Caco-2 (cell line): ENCODE measurements around the gene TDRD9. TPM values are rescaled to one million over a fixed set of nuclear protein-coding genes. Genes with fewer than 3 reads are reported as not detected.

Source experiments
- BruUV-seq: library from RNA; stranded (reverse); fragments of 400-500 nt; replicated peaks from 2 replicates; lab custom pipeline; 2021; lab: Mats Ljungman, UMichigan
- CTCF ChIA-PET: fragments of 300-600 bp; sonication (Branson Sonifier 250); formaldehyde crosslinking; loops from one replicate; lab custom pipeline; 2022; ENCODE audit warnings: antibody characterized with exemption; lab: Charles Lee
- POLR2A ChIA-PET: fragments of 300-600 bp; sonication (Branson Sonifier 250); formaldehyde crosslinking; loops from one replicate; lab custom pipeline; 2022; ENCODE audit warnings: antibody characterized with exemption; lab: Charles Lee
- DNase-seq, 2 experiments: peaks; one replicate each; pipeline versions ENCODE4 v3.0.0 to v3.0.0-alpha.2; 2020 to 2022
- H3K27me3 ChIP-seq: replicated peaks from 2 replicates; pipeline ENCODE4 v1.6.0; 2011; ENCODE audit warnings: low read length; ENCODE audit not compliant: control insufficient read depth, insufficient read depth
- H3K36me3 ChIP-seq: 2 replicates; pipeline ENCODE4 v1.5.1; 2011; ENCODE audit warnings: low read length; ENCODE audit not compliant: control insufficient read depth, insufficient read depth
- H3K4me1 ChIP-seq: fragments of 250-450 bp; sonication (Bioruptor Pico); 2 replicates; pipeline ENCODE4 v1.5.1; 2020; ENCODE audit warnings: mild to moderate bottlenecking
- H3K4me3 ChIP-seq: 2 replicates; pipeline ENCODE4 v1.5.1; 2011; ENCODE audit warnings: low read depth, mild to moderate bottlenecking, control low read depth, low read length
- H3K9me3 ChIP-seq: fragments of 250-450 bp; sonication (Bioruptor Pico); 2 replicates; pipeline ENCODE4 v1.5.1; 2020; ENCODE audit warnings: mild to moderate bottlenecking, moderate library complexity
- H3K27ac Mint-ChIP-seq: one replicate; pipeline ENCODE4 v1.8.0; 2022; ENCODE audit warnings: mixed read lengths; ENCODE audit not compliant: unreplicated experiment
- H3K27me3 Mint-ChIP-seq: one replicate; pipeline ENCODE4 v1.8.0; 2022; ENCODE audit warnings: mixed read lengths; ENCODE audit not compliant: insufficient read depth, unreplicated experiment
- H3K36me3 Mint-ChIP-seq: one replicate; pipeline ENCODE4 v1.8.0; 2022; ENCODE audit warnings: mild to moderate bottlenecking, mixed read lengths; ENCODE audit not compliant: insufficient read depth, unreplicated experiment
- H3K4me1 Mint-ChIP-seq: one replicate; pipeline ENCODE4 v1.8.0; 2022; ENCODE audit warnings: low read depth, mixed read lengths; ENCODE audit not compliant: unreplicated experiment
- H3K4me3 Mint-ChIP-seq: one replicate; pipeline ENCODE4 v1.8.0; 2022; ENCODE audit warnings: mild to moderate bottlenecking, moderate library complexity, mixed read lengths; ENCODE audit not compliant: unreplicated experiment
- H3K9me3 Mint-ChIP-seq: one replicate; pipeline ENCODE4 v1.8.0; 2022; ENCODE audit warnings: mixed read lengths; ENCODE audit not compliant: unreplicated experiment
- CTCF ChIP-seq, 2 experiments: fragments of 200-600 bp in 1 of 2; IDR thresholded peaks; 1 replicate in 1 of 2; 2 replicates in 1 of 2; pipeline versions ENCODE4 v1.5.1 to v1.8.0; 2011 to 2022; ENCODE audit warnings: antibody characterized with exemption in 1 of 2, control low read depth in 1 of 2, inconsistent platforms in 1 of 2, low read depth in 1 of 2, low read length in 1 of 2, mild to moderate bottlenecking in 1 of 2, moderate library complexity in 1 of 2; ENCODE audit not compliant: insufficient read depth in 1 of 2, severe bottlenecking in 1 of 2, unreplicated experiment in 1 of 2
- intact Hi-C: fragments of 100-400 bp; cut with micrococcal nuclease; formaldehyde crosslinking; loops from one replicate; pipeline ENCODE4 v1.10.0; 2022; ENCODE audit not compliant: unreplicated experiment
- total RNA-seq: library from RNA; stranded (reverse); gene quantifications from 2 replicates; pipeline ENCODE4 v1.2.3, GENCODE V29; 2022

Gene TDRD9
- total RNA-seq, 1 experiment from 2014 or later: not detected

GRCh38 chr14:103891667-103892215, 36.5 kb upstream of the TDRD9 start:
- Histone ChIP-seq H3K4me1 (no peaks in the 10 kb centered on the region), H3K9me3 (no peaks in the 10 kb centered on the region), H3K4me3 (no peak overlapping the region), H3K27me3 (no peaks in the 10 kb centered on the region), H3K36me3 (no peaks in the 10 kb centered on the region)
- BruUV-seq: no TSS peak
- POLR2A ChIA-PET: no interaction called here
- CTCF ChIA-PET: interaction anchor here (1.6 kb wide), 1 partner anchor 9 kb away, joined by 4 read pairs; no protein-coding TSS in a partner anchor
- intact Hi-C loops: no loop called here
- no peaks in the 10 kb centered on the region for H3K4me1 Mint-ChIP-seq
- no peaks in the 10 kb centered on the region for H3K27me3 Mint-ChIP-seq
- H3K36me3 Mint-ChIP-seq: no peaks in the 10 kb centered on the region
- TF ChIP-seq CTCF (IDR thresholded peaks at IDR 0.05; ENCODE audit: insufficient read depth in 1 of 2, low read depth in 1 of 2, low read length in 1 of 2, severe bottlenecking in 1 of 2, unreplicated experiment in 1 of 2): no peak
- no peak overlapping the region for H3K4me3 Mint-ChIP-seq
- H3K9me3 Mint-ChIP-seq: peaks cover 7% of the 10 kb centered on the region
- no peak for DNase-seq
- no peak overlapping the region for H3K27ac Mint-ChIP-seq

GRCh38 chr14:103892247-103892646, 36.0 kb upstream of the TDRD9 start:
- POLR2A ChIA-PET: no interaction called here
- intact Hi-C loops: no loop called here
- CTCF ChIA-PET: interaction anchor here (1.6 kb wide), 1 partner anchor 10 kb away, joined by 4 read pairs; no protein-coding TSS in a partner anchor
- no TSS peak for BruUV-seq
- Histone ChIP-seq H3K27me3 (no peaks in the 10 kb centered on the region), H3K9me3 (no peaks in the 10 kb centered on the region), H3K4me3 (no peak overlapping the region), H3K4me1 (no peaks in the 10 kb centered on the region), H3K36me3 (no peaks in the 10 kb centered on the region)
- H3K27ac Mint-ChIP-seq: no peak overlapping the region
- H3K27me3 Mint-ChIP-seq: no peaks in the 10 kb centered on the region
- H3K36me3 Mint-ChIP-seq: no peaks in the 10 kb centered on the region
- no peak for TF ChIP-seq CTCF (IDR thresholded peaks at IDR 0.05; ENCODE audit: insufficient read depth in 1 of 2, low read depth in 1 of 2, low read length in 1 of 2, severe bottlenecking in 1 of 2, unreplicated experiment in 1 of 2)
- peaks cover 11% of the 10 kb centered on the region for H3K9me3 Mint-ChIP-seq
- H3K4me3 Mint-ChIP-seq: no peak overlapping the region
- H3K4me1 Mint-ChIP-seq: no peaks in the 10 kb centered on the region
- no peak for DNase-seq

GRCh38 chr14:103894034-103894722, 34.1 kb upstream of the TDRD9 start:
- Mint-ChIP-seq H3K4me1 (no peaks in the 10 kb centered on the region), H3K9me3 (peaks cover 11% of the 10 kb centered on the region), H3K4me3 (no peak overlapping the region), H3K27ac (no peak overlapping the region), H3K36me3 (no peaks in the 10 kb centered on the region), H3K27me3 (no peaks in the 10 kb centered on the region)
- Histone ChIP-seq H3K36me3 (no peaks in the 10 kb centered on the region), H3K4me3 (no peak overlapping the region), H3K9me3 (no peaks in the 10 kb centered on the region), H3K27me3 (no peaks in the 10 kb centered on the region), H3K4me1 (no peaks in the 10 kb centered on the region)
- intact Hi-C loops: no loop called here
- no peak for DNase-seq
- ChIA-PET POLR2A (no interaction called here), CTCF (no interaction called here)
- TF ChIP-seq CTCF (IDR thresholded peaks at IDR 0.05; ENCODE audit: insufficient read depth in 1 of 2, low read depth in 1 of 2, low read length in 1 of 2, severe bottlenecking in 1 of 2, unreplicated experiment in 1 of 2): no peak
- no TSS peak for BruUV-seq
